Colonic mucosa (tissue), 4 donors: ENCODE measurements around the gene IL21R. TPM values are rescaled to one million over a fixed set of nuclear protein-coding genes. Genes with fewer than 3 reads are reported as not detected.

Experiments used
- DNase-seq: peaks from one replicate; pipeline ENCODE4 v3.0.0-alpha.2; 2020
- H3K27ac ChIP-seq: fragments of 200-600 bp; one replicate; pipeline ENCODE4 v1.8.0; 2021
- H3K27me3 ChIP-seq: fragments of 200-600 bp; one replicate; pipeline ENCODE4 v1.8.0; 2021
- H3K36me3 ChIP-seq: fragments of 200-600 bp; one replicate; pipeline ENCODE4 v1.8.0; 2021
- H3K4me1 ChIP-seq: fragments of 200-600 bp; one replicate; pipeline ENCODE4 v1.8.0; 2021; ENCODE audit warnings: mild to moderate bottlenecking
- H3K4me3 ChIP-seq: fragments of 200-600 bp; one replicate; pipeline ENCODE4 v1.8.0; 2021
- H3K9ac ChIP-seq, 2 donors: one replicate each; pipeline ENCODE4 v1.7.0; 2013; ENCODE audit warnings: control low read depth in 2 of 2, low read depth in 2 of 2, low read length in 2 of 2
- H3K9me3 ChIP-seq: fragments of 200-600 bp; one replicate; pipeline ENCODE4 v1.8.0; 2021
- CTCF ChIP-seq: fragments of 200-600 bp; IDR thresholded peaks from one replicate; pipeline ENCODE4 v1.8.0; 2022; ENCODE audit warnings: antibody characterized with exemption, mild to moderate bottlenecking
- intact Hi-C: fragments of 100-400 bp; cut with DNase I; formaldehyde crosslinking; loops from one replicate; pipeline ENCODE4 v1.14.1; 2022
- total RNA-seq, 2 donors: library from RNA; stranded (reverse); fragmentation: NEBNext Ultra II Directional in 1 of 2; extraction: Animal tissue kit (Norgen Biotek cat#: 25700) in 1 of 2; gene quantifications; one replicate each; pipeline ENCODE4 v1.2.1, GENCODE V29; 2021
- donor health status: healthy.
- donor health status: DM: no; HTN: no; CAD: no.
- donor health status: DM: no; HTN: no; CAD: no.

IL21R gene
- total RNA-seq, 2 donors from 2014 or later, result 0.56 to 0.91 TPM

DNA sequence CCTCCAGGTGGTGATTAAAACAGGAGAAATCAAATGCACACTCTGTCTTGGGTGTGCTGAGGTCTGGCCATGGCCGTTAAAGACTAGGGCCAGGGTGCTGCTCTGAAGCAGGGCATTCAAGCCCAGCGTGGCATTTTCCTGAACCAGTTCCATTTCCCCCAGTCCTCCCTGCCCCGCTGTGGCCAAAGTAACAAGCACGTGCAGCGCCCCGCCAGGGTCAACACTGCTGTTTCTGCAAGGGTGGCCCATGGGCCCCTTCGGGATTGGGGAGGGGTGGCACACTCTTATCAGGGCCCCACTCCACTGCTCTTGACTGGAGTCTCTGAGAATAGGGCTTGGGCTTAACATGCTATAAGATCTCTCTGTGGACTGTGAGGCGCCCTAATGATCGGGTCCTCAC lies 72.9 kb downstream of the IL21R start:
- no peak overlapping the region for H3K9ac ChIP-seq
- no peaks in the 10 kb centered on the region for H3K27me3 ChIP-seq
- TF ChIP-seq CTCF, result no peak
- no peak for DNase-seq
- H3K4me3 ChIP-seq, result no peak overlapping the region
- no peaks in the 10 kb centered on the region for H3K9me3 ChIP-seq
- H3K36me3 ChIP-seq, result peaks cover 15% of the 10 kb centered on the region
- H3K27ac ChIP-seq, result no peak overlapping the region
- no peaks in the 10 kb centered on the region for H3K4me1 ChIP-seq
- intact Hi-C loops, result no loop called here

- no peak for TF ChIP-seq CTCF
- no peak overlapping the region for H3K4me3 ChIP-seq
- intact Hi-C loops, result no loop called here
- no peak for DNase-seq
- no peak overlapping the region for H3K27ac ChIP-seq
- H3K9ac ChIP-seq, result no peak overlapping the region
- H3K27me3 ChIP-seq, result no peaks in the 10 kb centered on the region
- H3K36me3 ChIP-seq, result peaks cover 15% of the 10 kb centered on the region
- H3K9me3 ChIP-seq, result no peaks in the 10 kb centered on the region
- H3K4me1 ChIP-seq, result no peaks in the 10 kb centered on the region
These were observed 73.6 kb downstream of the IL21R start for GRCh38 chr16:27475561-27475960.

GRCh38 chr16:27476240-27476639 lies 74.3 kb downstream of the IL21R start:
- no peaks in the 10 kb centered on the region for H3K4me1 ChIP-seq
- no peaks in the 10 kb centered on the region for H3K9me3 ChIP-seq
- intact Hi-C loops, result no loop called here
- H3K27me3 ChIP-seq, result no peaks in the 10 kb centered on the region
- H3K27ac ChIP-seq, result no peak overlapping the region
- no peak overlapping the region for H3K9ac ChIP-seq
- peaks cover 8% of the 10 kb centered on the region for H3K36me3 ChIP-seq
- no peak for TF ChIP-seq CTCF
- H3K4me3 ChIP-seq, result no peak overlapping the region
- DNase-seq, result no peak

DNA sequence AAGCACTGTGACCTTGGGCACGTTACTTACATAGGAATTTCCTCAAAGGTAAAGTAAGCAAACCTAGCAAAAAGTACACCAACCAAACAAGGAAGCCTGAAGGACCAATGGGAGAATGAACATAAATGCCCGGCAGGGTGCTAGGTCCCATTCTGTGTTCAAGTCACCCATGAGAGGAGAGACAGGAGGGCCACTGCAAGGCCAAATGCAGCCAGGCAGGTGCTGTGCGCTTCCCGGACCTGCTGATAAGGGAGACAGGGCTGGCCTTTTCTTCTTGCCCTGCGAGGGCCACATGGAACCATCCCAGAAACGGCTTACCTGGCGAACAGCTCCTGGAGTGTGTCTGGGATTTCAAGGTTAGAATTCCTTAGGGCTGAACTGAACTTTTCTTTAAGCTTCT lies 78.8 kb downstream of the IL21R start:
- no peak overlapping the region for H3K27ac ChIP-seq
- intact Hi-C loops, result no loop called here
- no peak overlapping the region for H3K9ac ChIP-seq
- H3K36me3 ChIP-seq, result peaks cover 29% of the 10 kb centered on the region
- H3K4me1 ChIP-seq, result no peaks in the 10 kb centered on the region
- H3K9me3 ChIP-seq, result no peaks in the 10 kb centered on the region
- TF ChIP-seq CTCF, result no peak
- no peaks in the 10 kb centered on the region for H3K27me3 ChIP-seq
- no peak for DNase-seq
- H3K4me3 ChIP-seq, result no peak overlapping the region

GRCh38 chr16:27481282-27481934 lies 79.4 kb downstream of the IL21R start:
- Histone ChIP-seq H3K9ac (no peak overlapping the region), H3K9me3 (no peaks in the 10 kb centered on the region), H3K4me3 (no peak overlapping the region), H3K27me3 (no peaks in the 10 kb centered on the region), H3K36me3 (peaks cover 29% of the 10 kb centered on the region), H3K27ac (no peak overlapping the region), H3K4me1 (no peaks in the 10 kb centered on the region)
- intact Hi-C loops, result no loop called here
- TF ChIP-seq CTCF, result no peak
- DNase-seq, result no peak
